Choroid plexus epithelial cell (primary cell): ENCODE results near the gene PIK3IP1.

Experiments
- DNase-seq: peaks from one replicate; pipeline ENCODE4 v3.0.0-alpha.2; 2010; ENCODE audit warnings: low read depth
- H3K4me3 ChIP-seq: 2 replicates; pipeline ENCODE4 v1.5.1; 2011; ENCODE audit warnings: low read depth, mild to moderate bottlenecking, control low read depth, low read length, moderate library complexity
- TF ChIP-seq, protein P1 (sequence below): conservative IDR thresholded peaks from 2 replicates; pipeline ENCODE4 v1.5.1; 2011; ENCODE audit warnings: low read depth, mild to moderate bottlenecking, control low read depth, inconsistent platforms, low read length, moderate library complexity

The PIK3IP1 gene

DNA sequence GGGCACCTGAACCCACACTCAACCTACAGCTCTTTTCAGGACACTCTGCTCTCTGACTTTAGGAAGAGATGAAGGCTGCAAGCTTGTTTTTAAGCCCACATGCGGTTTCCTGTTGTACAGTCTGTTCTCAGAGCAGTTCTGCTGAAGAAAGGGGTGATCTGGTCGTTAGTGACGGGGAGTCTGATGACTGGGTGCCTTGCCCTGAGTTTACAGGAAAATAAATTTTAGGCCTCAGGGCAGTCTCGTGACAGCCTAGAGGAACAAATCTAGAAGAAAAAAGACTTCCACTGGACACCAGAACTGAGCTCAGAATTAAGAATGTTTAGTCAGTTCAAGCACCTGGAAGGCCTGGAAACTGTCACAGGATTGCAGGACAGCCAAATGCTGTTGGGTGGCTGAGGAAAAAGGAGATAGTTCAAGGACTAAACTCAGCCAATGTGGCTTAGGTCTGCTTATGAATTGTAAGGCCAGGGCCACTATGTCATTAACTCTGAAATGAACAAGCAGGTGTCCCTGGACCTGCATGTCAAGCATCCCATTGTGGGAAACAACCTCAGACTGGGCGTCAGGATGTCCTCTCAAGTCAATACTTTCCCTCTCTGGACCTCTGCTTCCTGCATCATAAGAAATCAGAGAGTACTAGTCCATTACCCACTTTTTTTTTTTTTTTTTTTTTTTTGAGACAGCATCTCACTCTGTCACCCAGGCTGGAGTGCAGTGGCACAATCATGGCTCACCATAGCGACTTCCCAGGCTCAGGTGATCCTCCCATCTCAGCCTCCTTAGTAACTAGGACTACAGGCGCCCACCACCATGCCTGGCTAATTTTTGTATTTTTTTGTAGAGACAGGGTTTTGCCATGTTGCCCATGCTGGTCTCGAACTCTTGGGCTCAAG lies 5.7 kb downstream of the PIK3IP1 start:
- DNase-seq, result peak; percentile 79
- no peak overlapping the region for H3K4me3 ChIP-seq
- TF ChIP-seq, protein P1, sequence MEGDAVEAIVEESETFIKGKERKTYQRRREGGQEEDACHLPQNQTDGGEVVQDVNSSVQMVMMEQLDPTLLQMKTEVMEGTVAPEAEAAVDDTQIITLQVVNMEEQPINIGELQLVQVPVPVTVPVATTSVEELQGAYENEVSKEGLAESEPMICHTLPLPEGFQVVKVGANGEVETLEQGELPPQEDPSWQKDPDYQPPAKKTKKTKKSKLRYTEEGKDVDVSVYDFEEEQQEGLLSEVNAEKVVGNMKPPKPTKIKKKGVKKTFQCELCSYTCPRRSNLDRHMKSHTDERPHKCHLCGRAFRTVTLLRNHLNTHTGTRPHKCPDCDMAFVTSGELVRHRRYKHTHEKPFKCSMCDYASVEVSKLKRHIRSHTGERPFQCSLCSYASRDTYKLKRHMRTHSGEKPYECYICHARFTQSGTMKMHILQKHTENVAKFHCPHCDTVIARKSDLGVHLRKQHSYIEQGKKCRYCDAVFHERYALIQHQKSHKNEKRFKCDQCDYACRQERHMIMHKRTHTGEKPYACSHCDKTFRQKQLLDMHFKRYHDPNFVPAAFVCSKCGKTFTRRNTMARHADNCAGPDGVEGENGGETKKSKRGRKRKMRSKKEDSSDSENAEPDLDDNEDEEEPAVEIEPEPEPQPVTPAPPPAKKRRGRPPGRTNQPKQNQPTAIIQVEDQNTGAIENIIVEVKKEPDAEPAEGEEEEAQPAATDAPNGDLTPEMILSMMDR, result no peak

DNA sequence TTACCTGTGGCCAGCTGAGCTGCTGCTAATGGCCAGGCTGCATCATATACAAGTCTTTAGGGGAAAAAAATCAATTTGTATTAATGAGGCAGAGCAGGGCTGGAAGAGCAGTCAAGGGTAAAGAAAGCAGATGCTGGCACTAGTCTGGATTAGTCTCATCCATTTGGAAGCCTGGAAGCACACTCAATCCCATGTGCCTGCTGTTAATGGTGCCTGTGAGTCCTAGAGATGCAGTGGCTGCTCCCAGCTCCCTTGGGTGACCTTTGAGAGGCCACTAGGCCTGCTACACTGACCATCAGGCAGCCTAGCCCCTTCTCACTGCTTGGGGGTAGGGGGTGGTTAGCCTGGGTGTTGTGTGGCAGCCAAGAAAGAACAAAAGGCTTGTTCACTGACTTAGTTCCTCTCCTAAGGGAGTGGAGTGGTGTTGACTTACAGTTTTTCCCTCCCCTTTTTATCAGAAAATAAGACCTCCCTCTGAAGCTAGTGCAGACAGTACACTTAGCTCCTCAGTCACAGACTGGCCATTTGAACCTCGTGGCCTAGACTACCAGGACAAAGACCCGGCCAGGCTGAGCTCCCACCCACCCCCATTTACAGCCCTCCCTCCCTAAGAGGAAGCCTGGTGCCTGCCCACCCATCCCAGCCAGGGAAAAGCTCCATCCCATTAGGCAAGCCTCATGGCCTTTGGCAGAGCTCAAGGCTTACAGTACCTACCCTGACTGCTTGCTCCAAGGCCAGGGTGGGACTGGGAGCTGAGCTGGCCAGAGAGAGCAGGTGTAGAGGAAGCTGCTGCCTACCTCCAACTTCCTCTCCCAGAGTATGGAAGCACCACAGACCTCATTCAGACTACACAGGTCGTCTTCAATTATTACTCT lies 7.8 kb downstream of the PIK3IP1 start:
- no peak for DNase-seq
- TF ChIP-seq, protein P1, result no peak

DNA sequence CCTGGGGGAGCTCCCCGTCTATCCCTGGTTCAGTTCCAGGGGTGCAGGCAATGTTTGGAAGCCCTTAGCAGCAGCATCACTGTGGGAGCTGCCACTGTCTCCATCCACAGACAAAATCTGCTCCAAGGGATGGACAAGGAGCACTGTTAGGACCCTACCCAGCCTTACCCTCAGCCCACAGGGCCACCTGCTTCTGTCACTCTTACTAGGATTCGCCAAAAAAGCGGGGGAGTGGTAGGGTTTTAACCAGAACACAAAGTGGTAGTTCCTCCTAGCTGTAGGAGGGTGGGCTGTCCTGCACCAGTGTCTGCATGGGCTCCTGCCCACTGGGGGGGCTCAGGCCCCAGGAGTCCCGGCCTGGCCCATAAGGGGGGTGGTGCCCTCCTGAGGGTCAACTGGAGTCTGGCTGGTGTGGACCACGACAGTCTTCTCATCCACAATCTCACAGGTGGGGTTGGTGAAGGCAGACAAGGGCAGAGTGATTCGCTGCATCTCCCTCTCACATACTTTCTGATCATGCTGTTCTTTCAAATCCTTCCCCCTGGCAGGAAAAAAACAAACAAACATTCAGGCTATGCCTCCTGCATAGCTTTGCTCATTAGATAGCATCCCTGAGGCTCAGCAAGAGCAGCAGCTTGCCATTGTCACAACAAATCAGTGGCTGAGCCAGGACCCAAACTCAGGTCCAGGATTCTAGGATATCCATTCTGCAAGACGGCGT lies 9.4 kb downstream of the PIK3IP1 start:
- H3K4me3 ChIP-seq, result no peak overlapping the region
- TF ChIP-seq, protein P1, result no peak
- DNase-seq, result no peak

More for the DNA sequence above, 7.8 kb downstream of the PIK3IP1 start:
- no peak overlapping the region for H3K4me3 ChIP-seq

- H3K4me3 ChIP-seq, result no peak overlapping the region
- TF ChIP-seq, protein P1, result no peak
- peak; percentile 66 for DNase-seq
Measured at GRCh38 chr22:31281733-31282132, 10.6 kb downstream of the PIK3IP1 start.

- DNase-seq, result no peak
- H3K4me3 ChIP-seq, result no peak overlapping the region
- TF ChIP-seq, protein P1, result no peak
Measured at GRCh38 chr22:31279821-31280505, 12.3 kb downstream of the PIK3IP1 start.

- DNase-seq, result no peak
- TF ChIP-seq, protein P1, result no peak
- H3K4me3 ChIP-seq, result no peak overlapping the region
Measured at GRCh38 chr22:31279327-31279669, 13.0 kb downstream of the PIK3IP1 start.
